DOHH2 (cell line): Measurements from ENCODE around the gene SLC5A9.
A peak's percentile ranks its signal among the peaks of the same experiment; 100 is the strongest.

Experiments used
- EZH2phosphoT487 ChIP-seq: fragments of 200-600 bp; sonication (generic); IDR thresholded peaks from 2 replicates; pipeline ENCODE4 v1.6.1; 2017; ENCODE audit warnings: borderline replicate concordance, mild to moderate bottlenecking, antibody characterized with exemption, low read length, moderate library complexity, mixed read lengths
- TF ChIP-seq, protein P1 (sequence below): fragments of 200-600 bp; sonication (generic); IDR thresholded peaks from one replicate; pipeline ENCODE4 v1.5.1; 2014; ENCODE audit warnings: antibody characterized with exemption, mild to moderate bottlenecking, low read depth, low read length; ENCODE audit not compliant: poor library complexity, severe bottlenecking

- TF ChIP-seq, protein P1, sequence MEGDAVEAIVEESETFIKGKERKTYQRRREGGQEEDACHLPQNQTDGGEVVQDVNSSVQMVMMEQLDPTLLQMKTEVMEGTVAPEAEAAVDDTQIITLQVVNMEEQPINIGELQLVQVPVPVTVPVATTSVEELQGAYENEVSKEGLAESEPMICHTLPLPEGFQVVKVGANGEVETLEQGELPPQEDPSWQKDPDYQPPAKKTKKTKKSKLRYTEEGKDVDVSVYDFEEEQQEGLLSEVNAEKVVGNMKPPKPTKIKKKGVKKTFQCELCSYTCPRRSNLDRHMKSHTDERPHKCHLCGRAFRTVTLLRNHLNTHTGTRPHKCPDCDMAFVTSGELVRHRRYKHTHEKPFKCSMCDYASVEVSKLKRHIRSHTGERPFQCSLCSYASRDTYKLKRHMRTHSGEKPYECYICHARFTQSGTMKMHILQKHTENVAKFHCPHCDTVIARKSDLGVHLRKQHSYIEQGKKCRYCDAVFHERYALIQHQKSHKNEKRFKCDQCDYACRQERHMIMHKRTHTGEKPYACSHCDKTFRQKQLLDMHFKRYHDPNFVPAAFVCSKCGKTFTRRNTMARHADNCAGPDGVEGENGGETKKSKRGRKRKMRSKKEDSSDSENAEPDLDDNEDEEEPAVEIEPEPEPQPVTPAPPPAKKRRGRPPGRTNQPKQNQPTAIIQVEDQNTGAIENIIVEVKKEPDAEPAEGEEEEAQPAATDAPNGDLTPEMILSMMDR: peak; percentile 53
- no peak for TF ChIP-seq EZH2phosphoT487
Measured at GRCh38 chr1:48203287-48203900, 19.1 kb upstream of the SLC5A9 start.
